Large intestine (tissue), 3 donors: ENCODE measurements around the gene DCAF6. TPM values are rescaled to one million over a fixed set of nuclear protein-coding genes. Genes with fewer than 3 reads are reported as not detected.

Experiments used
- DNase-seq, 2 donors: peaks; one replicate each; pipeline versions ENCODE4 v3.0.0 to v3.0.0-alpha.2; 2013
- H3K27ac ChIP-seq: one replicate; pipeline ENCODE4 v1.5.1; 2013; ENCODE audit warnings: low read length
- H3K27me3 ChIP-seq: 2 replicates; pipeline ENCODE4 v1.6.1; 2013; ENCODE audit warnings: low read length; ENCODE audit not compliant: control insufficient read depth, insufficient read depth
- H3K36me3 ChIP-seq: 2 replicates; pipeline ENCODE4 v1.6.1; 2013; ENCODE audit warnings: low read length; ENCODE audit not compliant: control insufficient read depth, insufficient read depth
- H3K4me1 ChIP-seq: one replicate; pipeline ENCODE4 v1.6.1; 2013; ENCODE audit warnings: low read length; ENCODE audit not compliant: control insufficient read depth, insufficient read depth
- H3K4me3 ChIP-seq: one replicate; pipeline ENCODE4 v1.5.1; 2013; ENCODE audit warnings: low read length
- H3K9me3 ChIP-seq: one replicate; pipeline ENCODE4 v1.6.1; 2013; ENCODE audit warnings: mild to moderate bottlenecking, low read depth, low read length, moderate library complexity; ENCODE audit not compliant: control insufficient read depth
- WGBS: methylation state at CpG from one replicate; pipeline ENCODE4 v1.1.5; 2013; ENCODE audit warnings: low lambda C conversion rate; ENCODE audit not compliant: insufficient coverage; 5-methylcytosine and 5-hydroxymethylcytosine counted together
- polyA plus RNA-seq: library from polyadenylated mRNA; unstranded; fragments of 120-200 nt; gene quantifications from one replicate; pipeline ENCODE4 v1.2.1, GENCODE V29; 2013

DCAF6 gene
- polyA plus RNA-seq, 1 donor = 54.7 TPM

- no peak overlapping the region for H3K27ac ChIP-seq
Observed at GRCh38 chr1:168082008-168082876, 145.8 kb downstream of the DCAF6 start.

DNA sequence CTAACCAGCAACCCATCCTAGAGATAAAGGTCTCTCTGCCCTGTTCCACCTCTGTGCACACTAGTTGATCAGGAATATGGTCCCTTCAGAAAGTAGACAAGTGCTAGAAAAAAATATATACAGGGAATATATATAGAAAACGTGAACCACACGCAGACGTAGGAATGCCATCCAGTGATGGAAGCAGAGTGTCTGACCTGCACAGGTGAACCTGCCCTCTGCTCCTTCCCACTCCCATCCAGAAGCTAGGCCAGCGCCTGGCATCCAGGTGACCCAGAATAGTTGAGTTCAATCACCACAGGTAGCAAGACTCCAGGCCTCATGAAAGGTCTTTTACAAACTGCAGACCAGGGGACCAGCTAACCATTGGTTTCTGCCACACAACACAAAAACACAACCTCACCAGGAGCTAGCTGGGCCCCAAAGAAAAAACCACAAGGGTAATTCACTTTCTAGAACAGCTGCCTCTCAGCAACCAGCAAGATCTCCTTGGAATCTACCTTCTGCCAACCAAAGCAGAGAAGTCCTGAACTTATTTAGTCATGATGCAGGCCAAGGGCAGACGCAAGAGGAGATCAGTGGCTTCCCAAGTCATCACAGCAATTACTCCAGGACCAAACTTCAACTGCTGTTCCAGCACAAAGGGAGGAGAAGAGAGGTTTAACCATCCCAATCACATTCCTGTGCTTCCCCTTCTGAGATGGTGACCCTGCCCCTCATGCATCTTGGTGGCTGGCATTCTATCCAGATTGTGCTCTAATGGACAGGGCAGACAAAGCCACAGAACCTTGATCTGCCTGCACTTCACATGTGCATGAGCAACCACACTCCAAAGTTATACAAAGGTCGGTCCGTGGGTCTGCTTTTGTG, 147.2 kb downstream of the DCAF6 start:
- DNase-seq = no peak
- peaks cover 9% of the 10 kb centered on the region for H3K4me1 ChIP-seq
- H3K36me3 ChIP-seq = peaks cover 14% of the 10 kb centered on the region
- no peak overlapping the region for H3K27ac ChIP-seq
- WGBS = 90% methylated on average over 3 of the region's 7 CpGs
- no peak overlapping the region for H3K4me3 ChIP-seq
- no peaks in the 10 kb centered on the region for H3K9me3 ChIP-seq
- no peaks in the 10 kb centered on the region for H3K27me3 ChIP-seq

More at GRCh38 chr1:168082008-168082876, 145.8 kb downstream of the DCAF6 start:
- H3K4me1 ChIP-seq = peaks cover 3% of the 10 kb centered on the region
- no peaks in the 10 kb centered on the region for H3K9me3 ChIP-seq
- peaks cover 23% of the 10 kb centered on the region for H3K36me3 ChIP-seq
- H3K4me3 ChIP-seq = no peak overlapping the region
- no peaks in the 10 kb centered on the region for H3K27me3 ChIP-seq
- no CpG with 5 or more reads among the region's 8 CpGs for WGBS
- DNase-seq = peak; percentile 51 to 60

DNA sequence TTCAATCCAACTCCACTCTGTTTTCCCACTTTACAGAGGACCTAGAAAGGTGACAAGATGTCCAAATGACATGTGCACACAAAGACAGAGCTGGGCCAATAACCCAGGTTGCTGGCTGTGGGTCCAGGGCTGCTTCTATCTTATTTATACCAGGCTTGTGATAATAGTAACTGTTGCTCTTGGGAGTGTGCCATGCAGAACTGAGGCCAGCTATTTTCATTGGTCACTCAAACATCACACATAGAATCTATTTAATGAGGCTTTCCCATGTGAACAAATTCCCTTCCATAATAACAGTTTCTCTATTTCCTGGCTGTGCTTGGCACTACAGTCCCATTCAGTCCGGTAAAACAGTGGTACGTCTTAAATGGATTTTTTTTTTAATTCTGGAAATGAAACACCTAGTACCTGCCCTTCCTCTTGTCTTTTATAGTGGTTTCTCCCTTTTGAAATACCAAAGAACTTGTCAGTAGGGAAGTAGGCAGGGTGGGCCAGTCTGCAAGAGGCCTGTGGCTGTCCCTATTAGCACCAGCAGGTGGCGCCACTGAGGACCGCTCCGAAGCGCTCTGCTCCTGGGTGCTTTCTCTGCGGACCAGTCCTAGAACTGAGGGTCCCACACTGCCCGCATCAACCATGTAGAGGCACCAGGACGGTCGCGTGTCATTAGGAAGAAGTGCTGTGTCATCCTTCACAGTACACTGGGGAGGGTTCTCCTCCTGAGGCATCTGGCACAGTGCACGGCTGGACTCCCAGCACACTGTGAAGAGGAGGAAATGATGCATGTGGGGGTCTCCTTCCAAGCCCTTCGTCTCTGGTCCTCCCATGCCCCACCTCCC, 148.1 kb downstream of the DCAF6 start:
- no peak overlapping the region for H3K27ac ChIP-seq
- H3K4me1 ChIP-seq = peaks cover 18% of the 10 kb centered on the region
- peaks cover 10% of the 10 kb centered on the region for H3K36me3 ChIP-seq
- no peak overlapping the region for H3K4me3 ChIP-seq
- H3K27me3 ChIP-seq = no peaks in the 10 kb centered on the region
- H3K9me3 ChIP-seq = no peaks in the 10 kb centered on the region
- DNase-seq = peak; percentile 21 to 46
- no CpG with 5 or more reads among the region's 13 CpGs for WGBS

DNA sequence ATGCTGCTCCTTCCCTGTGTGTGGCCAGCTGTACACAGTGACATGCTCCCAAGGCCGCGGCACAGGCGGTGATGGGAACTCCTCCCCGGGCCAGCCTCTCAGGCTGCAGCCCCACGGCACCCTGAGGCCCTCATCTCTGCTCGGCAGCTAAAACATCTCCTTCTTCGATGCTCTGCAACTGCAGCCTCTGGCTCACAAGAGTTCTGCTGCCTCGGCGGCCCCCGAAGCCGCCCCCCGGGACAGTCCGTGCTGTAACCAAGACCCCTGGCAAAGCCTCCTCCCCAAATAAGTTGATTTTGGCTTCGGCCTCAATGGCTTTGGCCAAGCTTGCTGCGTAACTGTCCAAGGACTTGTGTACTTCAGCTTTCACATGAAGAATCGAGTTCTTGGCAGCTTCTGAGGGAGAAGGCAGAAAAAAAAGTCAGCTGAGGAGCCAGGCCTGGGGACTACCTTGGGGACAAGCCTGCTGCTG, 149.0 kb downstream of the DCAF6 start:
- Histone ChIP-seq H3K36me3 (peaks cover 10% of the 10 kb centered on the region), H3K9me3 (no peaks in the 10 kb centered on the region), H3K4me1 (peaks cover 21% of the 10 kb centered on the region), H3K27ac (no peak overlapping the region), H3K27me3 (no peaks in the 10 kb centered on the region), H3K4me3 (no peak overlapping the region)
- no CpG with 5 or more reads among the region's 16 CpGs for WGBS
- DNase-seq = peak in 1 of 2 donors; percentile 15

- Histone ChIP-seq H3K27me3 (no peaks in the 10 kb centered on the region), H3K4me1 (peaks cover 21% of the 10 kb centered on the region), H3K4me3 (no peak overlapping the region), H3K9me3 (no peaks in the 10 kb centered on the region), H3K27ac (no peak overlapping the region), H3K36me3 (peaks cover 10% of the 10 kb centered on the region)
- WGBS = no CpG with 5 or more reads among the region's 2 CpGs
- DNase-seq = no peak
Observed at GRCh38 chr1:168086438-168086837, 150.0 kb downstream of the DCAF6 start.

DNA sequence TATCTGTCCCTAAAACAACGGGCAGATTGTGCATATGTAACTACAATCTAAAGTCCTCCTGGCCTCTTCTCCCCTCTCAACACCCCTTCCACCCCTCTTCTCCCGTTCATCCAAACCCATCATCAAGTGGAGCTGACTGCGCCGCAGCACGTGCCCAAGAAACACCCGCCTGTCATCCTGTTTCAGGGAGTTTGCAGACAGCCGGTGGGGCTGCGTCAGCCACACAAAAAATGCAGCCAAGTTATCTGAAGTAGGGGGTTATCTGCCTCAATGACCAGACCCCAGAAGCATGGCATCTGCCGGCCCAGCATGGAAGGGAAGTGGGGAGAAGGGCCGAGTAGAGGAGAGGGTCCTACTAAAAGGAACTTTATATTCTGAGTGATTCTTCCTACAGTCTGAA, 151.2 kb downstream of the DCAF6 start:
- DNase-seq = no peak
- H3K4me1 ChIP-seq = peaks cover 21% of the 10 kb centered on the region

DNA sequence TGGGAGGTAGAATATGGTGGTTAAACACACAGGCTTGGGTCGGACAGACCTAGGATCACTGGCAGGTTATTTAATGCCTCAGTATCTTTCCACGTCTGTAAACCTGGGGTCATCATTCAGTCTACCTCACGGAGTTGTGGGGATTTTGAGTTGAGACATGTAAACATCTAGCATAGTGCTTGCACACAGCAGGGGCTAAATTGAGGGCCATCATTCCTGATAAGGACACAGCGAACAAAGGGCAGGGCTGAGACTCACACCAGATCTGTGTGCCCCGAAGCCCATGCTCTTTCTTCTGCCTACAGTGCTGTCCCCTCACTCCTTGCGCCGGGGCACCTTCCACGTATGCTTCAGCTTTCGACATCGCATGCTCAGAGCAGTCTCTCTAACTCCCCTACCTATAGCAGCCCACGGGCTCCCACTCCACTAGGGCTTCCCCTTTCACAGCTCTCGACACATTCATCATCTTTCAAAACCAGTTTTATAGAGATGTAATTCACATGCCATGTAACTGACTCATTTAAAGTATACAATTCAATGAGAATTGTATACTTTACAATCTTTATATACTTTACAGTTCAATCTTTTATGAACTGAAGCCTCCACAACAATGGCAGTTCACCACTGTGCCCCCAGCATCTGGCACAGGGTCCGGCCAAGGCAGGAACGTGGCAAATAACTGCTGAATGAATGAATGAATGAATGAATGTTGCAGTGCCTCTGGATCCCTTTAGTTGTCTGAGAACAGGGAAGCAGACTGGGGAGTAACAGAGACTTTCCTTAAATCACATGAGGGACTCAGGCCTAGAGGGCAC, 152.2 kb downstream of the DCAF6 start:
- 50% methylated on average over 1 of the region's 14 CpGs for WGBS
- Histone ChIP-seq H3K4me1 (peaks cover 21% of the 10 kb centered on the region), H3K27me3 (no peaks in the 10 kb centered on the region), H3K9me3 (no peaks in the 10 kb centered on the region), H3K36me3 (peaks cover 6% of the 10 kb centered on the region), H3K4me3 (no peak overlapping the region), H3K27ac (peak overlapping the region; percentile 18)
- DNase-seq = peak; percentile 31 to 53

More for the DNA sequence above, 151.2 kb downstream of the DCAF6 start:
- Histone ChIP-seq H3K9me3 (no peaks in the 10 kb centered on the region), H3K36me3 (peaks cover 10% of the 10 kb centered on the region), H3K4me3 (no peak overlapping the region), H3K27me3 (no peaks in the 10 kb centered on the region), H3K27ac (no peak overlapping the region)
- WGBS = 80% methylated on average over 1 of the region's 10 CpGs

DNA sequence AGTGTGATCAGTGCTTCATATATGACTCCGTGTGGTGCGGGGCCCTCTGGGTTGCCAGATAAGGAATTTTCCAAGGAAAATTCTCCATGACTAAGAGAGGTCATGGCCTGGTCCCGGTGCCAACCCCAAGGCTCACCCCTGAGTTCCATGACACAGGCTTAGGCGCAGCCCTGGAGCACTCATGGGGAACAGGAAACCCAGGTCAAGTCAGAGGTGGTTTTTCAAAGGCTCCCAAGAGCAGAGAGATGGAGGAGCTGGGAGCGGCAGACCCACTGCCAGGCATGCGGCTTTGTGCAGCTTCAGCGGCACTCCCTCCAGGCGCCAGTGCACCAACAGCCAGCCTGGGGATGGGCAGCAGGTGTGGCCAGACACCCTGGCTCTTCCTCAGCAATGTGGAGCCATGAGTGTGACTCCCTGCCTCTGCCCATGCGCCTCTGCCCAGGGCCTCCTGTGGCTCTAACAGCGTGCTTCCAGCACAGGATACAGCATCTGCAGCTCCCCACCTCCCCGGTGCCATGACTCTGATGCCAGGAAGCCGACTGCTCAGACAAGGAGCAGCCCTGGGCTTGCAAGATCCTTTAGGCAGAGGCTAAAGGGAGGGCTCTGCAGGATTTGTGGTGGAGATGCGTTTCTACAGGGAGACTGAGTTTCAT, 153.0 kb downstream of the DCAF6 start:
- Histone ChIP-seq H3K27ac (no peak overlapping the region), H3K4me1 (peaks cover 21% of the 10 kb centered on the region), H3K27me3 (no peaks in the 10 kb centered on the region), H3K36me3 (peaks cover 8% of the 10 kb centered on the region), H3K9me3 (no peaks in the 10 kb centered on the region), H3K4me3 (no peak overlapping the region)
- peak; percentile 30 to 54 for DNase-seq
- whole genome bisulfite sequencing = no CpG with 5 or more reads among the region's 13 CpGs

- Histone ChIP-seq H3K27ac (no peak overlapping the region), H3K4me3 (no peak overlapping the region), H3K9me3 (no peaks in the 10 kb centered on the region), H3K4me1 (peaks cover 18% of the 10 kb centered on the region), H3K36me3 (peaks cover 8% of the 10 kb centered on the region), H3K27me3 (no peaks in the 10 kb centered on the region)
- no peak for DNase-seq
- WGBS = no CpG with 5 or more reads among the region's 2 CpGs
Observed at GRCh38 chr1:168089979-168090337, 153.5 kb downstream of the DCAF6 start.
